Colonic mucosa (tissue), 4 donors: Measurements from ENCODE around the gene KRTAP4-5. TPM values are rescaled to one million over a fixed set of nuclear protein-coding genes. Genes with fewer than 3 reads are reported as not detected.
"Not testable (repeated sequence)": the region's sequence is repeated elsewhere in the genome, so short reads cannot be mapped to it uniquely, and the experiment has no call there.

ENCODE experiments used
- DNase-seq: peaks from one replicate; pipeline ENCODE4 v3.0.0-alpha.2; 2020
- H3K27ac ChIP-seq: fragments of 200-600 bp; one replicate; pipeline ENCODE4 v1.8.0; 2021
- H3K27me3 ChIP-seq: fragments of 200-600 bp; one replicate; pipeline ENCODE4 v1.8.0; 2021
- H3K36me3 ChIP-seq: fragments of 200-600 bp; one replicate; pipeline ENCODE4 v1.8.0; 2021
- H3K4me1 ChIP-seq: fragments of 200-600 bp; one replicate; pipeline ENCODE4 v1.8.0; 2021; ENCODE audit warnings: mild to moderate bottlenecking
- H3K4me3 ChIP-seq: fragments of 200-600 bp; one replicate; pipeline ENCODE4 v1.8.0; 2021
- H3K9ac ChIP-seq, 2 donors: one replicate each; pipeline ENCODE4 v1.7.0; 2013; ENCODE audit warnings: control low read depth in 2 of 2, low read depth in 2 of 2, low read length in 2 of 2
- H3K9me3 ChIP-seq: fragments of 200-600 bp; one replicate; pipeline ENCODE4 v1.8.0; 2021
- CTCF ChIP-seq: fragments of 200-600 bp; IDR thresholded peaks from one replicate; pipeline ENCODE4 v1.8.0; 2022; ENCODE audit warnings: antibody characterized with exemption, mild to moderate bottlenecking
- intact Hi-C: fragments of 100-400 bp; cut with DNase I; formaldehyde crosslinking; loops from one replicate; pipeline ENCODE4 v1.14.1; 2022
- total RNA-seq, 2 donors: library from RNA; stranded (reverse); fragmentation: NEBNext Ultra II Directional in 1 of 2; extraction: Animal tissue kit (Norgen Biotek cat#: 25700) in 1 of 2; gene quantifications; one replicate each; pipeline ENCODE4 v1.2.1, GENCODE V29; 2021
- donor health status: healthy.
- donor health status: DM: no; HTN: no; CAD: no.
- donor health status: DM: no; HTN: no; CAD: no.

Gene KRTAP4-5
- total RNA-seq, 2 donors from 2014 or later = not detected

GRCh38 chr17:41171886-41172285, 22.3 kb upstream of the KRTAP4-5 start:
- no peak for DNase-seq
- no peak overlapping the region for H3K9ac ChIP-seq
- no peak for TF ChIP-seq CTCF
- intact Hi-C loops = no loop called here
- H3K27me3 ChIP-seq = no peaks in the 10 kb centered on the region
- H3K4me1 ChIP-seq = no peaks in the 10 kb centered on the region
- no peaks in the 10 kb centered on the region for H3K9me3 ChIP-seq
- no peaks in the 10 kb centered on the region for H3K36me3 ChIP-seq
- no peak overlapping the region for H3K27ac ChIP-seq
- H3K4me3 ChIP-seq = no peak overlapping the region

DNA sequence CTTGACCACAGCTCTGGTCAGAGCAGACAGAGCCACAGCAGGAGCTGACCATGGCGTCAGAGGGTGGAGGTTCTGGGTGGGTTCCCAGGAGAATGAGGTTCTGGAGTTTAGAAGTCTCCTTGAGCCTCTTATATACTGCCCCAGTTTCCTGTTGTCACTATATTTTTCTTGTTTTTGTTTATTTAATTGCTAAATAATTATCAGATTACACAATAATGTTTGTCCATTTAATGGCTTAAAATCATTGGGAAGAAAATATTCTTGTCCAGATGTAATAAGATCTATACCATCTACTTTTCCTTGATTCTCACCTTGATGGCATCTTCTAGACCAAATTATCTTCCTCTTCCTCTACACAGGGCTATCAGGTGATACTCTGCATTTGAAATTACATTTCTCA, 18.5 kb upstream of the KRTAP4-5 start, which contains the start of gene KRTAP4-3:
KRTAP4-3 (minus strand) TSS at position 101 of the 400 bp plus-strand sequence; CDS start at position 52, 49 bp downstream.
- H3K27ac ChIP-seq = no peak within 1 kb of the TSS

DNA sequence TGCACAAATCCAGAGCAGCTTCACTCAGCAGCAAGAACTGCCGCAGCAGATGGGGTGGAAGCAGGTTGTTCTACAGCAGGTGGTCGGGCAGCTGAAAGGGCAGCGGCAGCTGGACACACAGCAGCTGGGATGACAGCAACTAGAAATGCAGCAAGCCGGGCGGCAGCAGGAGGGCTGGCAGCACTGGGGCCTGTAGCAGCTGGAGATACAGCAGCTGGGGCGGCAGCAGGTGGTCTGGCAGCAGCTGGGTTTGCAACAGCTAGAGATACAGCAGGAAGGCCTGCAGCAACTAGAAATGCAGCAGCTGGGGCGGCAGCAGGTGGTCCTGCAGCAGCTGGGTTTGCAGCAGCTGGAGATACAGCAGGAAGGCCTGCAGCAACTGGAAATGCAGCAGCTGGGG, 17.9 kb upstream of the KRTAP4-5 start:
- no peak overlapping the region for H3K4me3 ChIP-seq
- H3K27ac ChIP-seq = no peak overlapping the region
- H3K9ac ChIP-seq = no peak overlapping the region
- H3K9me3 ChIP-seq = no peaks in the 10 kb centered on the region
- intact Hi-C loops = no loop called here
- no peaks in the 10 kb centered on the region for H3K36me3 ChIP-seq
- H3K4me1 ChIP-seq = no peaks in the 10 kb centered on the region
- no peaks in the 10 kb centered on the region for H3K27me3 ChIP-seq
- no peak for DNase-seq
- TF ChIP-seq CTCF = no peak

More for the DNA sequence above, 18.5 kb upstream of the KRTAP4-5 start, which contains the start of gene KRTAP4-3:
- Histone ChIP-seq H3K36me3 (no peaks in the 10 kb centered on the region), H3K9ac (no peak within 1 kb of the TSS), H3K4me3 (no peak within 1 kb of the TSS), H3K9me3 (no peaks in the 10 kb centered on the region), H3K27me3 (no peaks in the 10 kb centered on the region), H3K4me1 (no peaks in the 10 kb centered on the region)
- intact Hi-C loops = no loop called here
- TF ChIP-seq CTCF = no peak
- no peak for DNase-seq

DNA sequence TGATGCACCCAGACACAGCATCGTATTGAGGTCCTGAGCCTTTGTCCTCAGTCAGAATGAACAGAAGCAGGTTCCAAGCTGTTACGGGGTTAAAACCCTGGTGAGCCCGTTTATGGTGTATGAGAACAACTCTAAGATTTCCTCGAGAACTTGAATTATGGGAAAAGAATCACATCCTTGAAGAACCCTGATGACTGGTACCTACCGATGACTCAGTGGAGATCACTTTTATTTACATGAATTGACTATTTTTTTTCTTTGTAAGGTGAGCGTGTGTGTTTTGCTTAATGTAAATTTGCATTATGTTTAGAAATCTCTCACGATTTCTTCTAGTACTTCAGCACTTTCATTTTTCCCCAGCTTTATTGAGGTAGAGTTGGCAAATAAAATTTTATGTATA, 14.2 kb upstream of the KRTAP4-5 start:
- TF ChIP-seq CTCF = no peak
- Histone ChIP-seq H3K9ac (no peak overlapping the region), H3K27ac (no peak overlapping the region), H3K36me3 (no peaks in the 10 kb centered on the region), H3K4me1 (no peaks in the 10 kb centered on the region), H3K4me3 (no peak overlapping the region), H3K27me3 (no peaks in the 10 kb centered on the region), H3K9me3 (no peaks in the 10 kb centered on the region)
- no peak for DNase-seq
- intact Hi-C loops = no loop called here

DNA sequence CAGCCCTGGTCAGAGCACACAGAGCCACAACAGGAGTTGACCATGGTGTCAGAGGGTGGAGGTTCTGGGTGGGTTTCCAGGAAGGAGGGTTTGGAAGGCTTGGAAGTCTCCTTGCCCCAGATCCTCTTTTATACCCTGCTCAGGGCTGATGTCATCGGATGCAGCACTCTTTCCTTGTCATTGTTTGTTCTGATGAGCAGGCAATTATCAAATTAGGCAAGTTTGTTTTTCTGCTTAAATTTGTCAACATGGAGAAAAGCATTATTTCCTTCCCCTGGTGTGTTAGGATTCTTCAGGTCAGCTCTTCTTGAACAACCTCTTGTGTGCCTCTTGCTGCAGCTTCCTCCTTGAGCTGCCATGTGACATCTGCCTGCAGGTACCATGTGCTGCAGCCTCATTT, 11.0 kb upstream of the KRTAP4-5 start, which contains the start of gene KRTAP4-4:
KRTAP4-4 (minus strand) TSS at position 101 of the 400 bp plus-strand sequence; CDS start at position 44, 57 bp downstream.
- H3K27ac ChIP-seq = no peak within 1 kb of the TSS
- no peaks in the 10 kb centered on the region for H3K36me3 ChIP-seq
- no peaks in the 10 kb centered on the region for H3K9me3 ChIP-seq
- no peak within 1 kb of the TSS for H3K4me3 ChIP-seq
- no peak within 1 kb of the TSS for H3K9ac ChIP-seq
- DNase-seq = no peak
- intact Hi-C loops = no loop called here
- no peak for TF ChIP-seq CTCF
- H3K4me1 ChIP-seq = no peaks in the 10 kb centered on the region
- no peaks in the 10 kb centered on the region for H3K27me3 ChIP-seq

- H3K27ac ChIP-seq, H3K9ac ChIP-seq, H3K27me3 ChIP-seq, DNase-seq, H3K9me3 ChIP-seq, H3K36me3 ChIP-seq, H3K4me3 ChIP-seq, intact Hi-C loops, H3K4me1 ChIP-seq: not testable (repeated sequence)
These were observed 10.6 kb upstream of the KRTAP4-5 start for GRCh38 chr17:41160190-41160589.
